NCI-H748 treated with DMSO at 0.1 percent for 48 hours (cell line): ENCODE data around the gene PPFIA4.
"Not testable (repeated sequence)": the region's sequence is repeated elsewhere in the genome, so short reads cannot be mapped to it uniquely, and the experiment has no call there.

Experiments
- DNase-seq: peaks from one replicate; lab custom pipeline; 2025; lab: John Stamatoyannopoulos, UW

The PPFIA4 gene

DNA sequence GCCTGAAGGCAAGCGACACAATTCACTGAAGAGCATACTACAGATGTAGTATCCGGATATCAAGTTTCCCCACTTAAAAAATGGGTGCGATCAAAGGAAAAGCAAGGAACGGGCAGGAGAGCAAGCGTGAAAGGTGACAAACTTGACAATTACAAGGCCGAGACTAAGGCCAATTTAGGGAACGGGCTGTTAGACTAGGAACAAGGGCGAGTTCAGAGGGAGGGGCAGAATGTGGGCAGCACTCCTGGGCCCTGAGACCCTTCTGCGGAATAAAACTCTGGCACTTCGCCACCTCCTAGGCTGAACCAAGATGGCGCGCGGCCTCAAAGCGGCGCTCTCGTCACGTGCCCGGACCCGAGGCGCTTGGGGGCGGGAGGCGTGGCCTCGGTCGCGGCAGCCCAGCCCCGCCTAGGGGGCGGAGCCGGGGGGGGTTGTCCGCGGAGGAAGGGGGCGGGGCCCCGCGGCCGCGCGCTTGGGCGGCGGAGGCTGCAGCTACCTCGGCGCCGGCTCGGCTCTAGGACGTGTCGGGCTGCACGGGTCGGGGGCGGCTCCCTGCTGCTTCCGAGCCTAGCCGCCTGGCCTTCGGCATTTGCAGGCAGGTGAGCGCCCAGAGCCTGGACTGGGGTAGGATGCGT lies at the start of gene PPFIA4:
PPFIA4 (plus strand) TSS at position 461 of the 635 bp plus-strand sequence. CDS start 12,518 bp downstream, outside the sequence.
- DNase-seq: peak; percentile 45

DNA sequence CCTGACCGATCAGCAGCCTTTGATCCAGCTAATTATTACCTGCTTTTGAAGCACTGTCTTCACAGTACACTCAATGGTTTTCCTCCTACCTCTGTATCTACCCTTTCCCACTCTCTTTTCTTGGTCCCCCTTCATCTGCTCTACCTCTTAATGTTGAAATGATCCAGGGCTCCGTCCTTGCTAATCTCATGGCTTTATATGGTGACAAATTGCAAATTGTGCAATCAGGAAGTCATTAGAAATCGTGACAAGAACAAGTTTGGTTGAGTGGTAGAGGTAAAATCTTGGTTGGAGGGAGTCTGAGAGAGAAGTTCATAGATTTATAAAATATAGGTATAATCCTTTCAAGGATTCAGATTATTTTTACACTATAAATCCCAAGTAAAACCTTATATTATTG lies 49.7 kb upstream of the PPFIA4 start:
- DNase-seq: no peak

DNA sequence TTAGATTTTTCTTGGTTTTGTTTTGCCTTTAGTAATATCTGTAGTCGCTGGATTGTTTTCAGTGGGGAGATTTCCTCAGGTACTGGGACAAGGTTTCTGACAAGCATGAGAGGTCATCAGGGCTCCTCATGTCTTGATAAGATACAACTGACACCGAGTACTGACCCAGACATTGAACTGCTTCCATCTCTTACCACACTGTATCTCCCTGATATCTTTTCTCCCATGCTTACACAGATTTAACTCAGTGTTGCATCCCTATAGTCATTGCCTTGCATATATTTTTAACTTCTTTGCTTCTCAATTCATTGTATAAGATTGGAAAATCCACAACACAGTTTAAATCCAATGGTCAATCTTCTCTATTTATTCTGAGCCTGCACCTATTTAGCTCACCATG lies 46.8 kb upstream of the PPFIA4 start:
- no peak for DNase-seq

DNA sequence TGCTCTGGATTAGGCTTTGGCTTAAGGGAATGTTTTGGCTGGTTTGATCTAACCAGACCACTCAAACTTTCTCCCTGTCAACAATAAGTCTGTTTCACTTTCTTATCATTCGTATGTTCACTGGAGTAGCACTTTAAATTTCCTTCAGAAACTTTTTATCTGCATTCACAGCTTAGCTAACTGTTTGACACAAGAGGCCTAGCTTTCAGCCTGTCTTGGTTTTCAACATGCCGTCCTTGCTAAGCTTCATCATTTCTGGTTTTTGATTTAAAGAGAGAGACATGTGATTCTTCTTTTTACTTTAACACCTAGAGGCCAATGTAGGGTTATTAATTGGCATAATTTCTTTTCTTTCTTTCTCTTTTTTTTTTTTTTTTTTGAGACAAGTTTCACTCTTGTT lies 44.4 kb upstream of the PPFIA4 start:
- DNase-seq: no peak

DNA sequence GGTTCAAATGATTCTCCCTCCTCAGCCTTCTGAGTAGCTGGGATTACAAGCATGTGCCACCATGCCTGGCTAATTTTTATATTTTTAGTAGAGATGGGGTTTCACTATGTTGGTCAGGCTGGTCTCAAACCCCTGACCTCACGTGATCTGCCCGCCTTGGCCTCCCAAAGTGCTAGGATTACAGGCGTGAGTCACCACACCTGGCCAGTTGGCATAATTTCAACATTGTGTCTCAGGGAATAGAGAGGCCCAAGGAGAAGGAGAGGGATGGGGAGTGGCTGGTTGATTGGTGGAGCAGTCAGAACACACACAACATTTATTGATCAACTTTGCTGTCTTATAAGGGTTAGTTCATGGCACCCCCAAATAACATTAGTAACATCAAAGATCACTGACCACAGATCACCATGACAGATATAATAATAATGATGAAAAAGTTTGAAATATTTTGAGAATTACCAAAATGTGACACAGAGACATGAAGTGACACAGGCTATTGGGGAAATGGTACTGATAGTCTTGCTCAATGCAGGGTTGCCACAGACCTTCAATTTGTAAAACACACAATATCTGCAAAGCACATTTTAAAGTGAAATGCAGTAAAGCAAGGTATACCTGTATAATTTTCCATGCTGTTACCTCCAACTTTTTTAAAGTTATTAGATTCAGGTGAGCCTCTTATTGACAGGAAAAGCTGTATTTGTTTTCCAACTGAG lies 43.4 kb upstream of the PPFIA4 start:
- no peak for DNase-seq

DNA sequence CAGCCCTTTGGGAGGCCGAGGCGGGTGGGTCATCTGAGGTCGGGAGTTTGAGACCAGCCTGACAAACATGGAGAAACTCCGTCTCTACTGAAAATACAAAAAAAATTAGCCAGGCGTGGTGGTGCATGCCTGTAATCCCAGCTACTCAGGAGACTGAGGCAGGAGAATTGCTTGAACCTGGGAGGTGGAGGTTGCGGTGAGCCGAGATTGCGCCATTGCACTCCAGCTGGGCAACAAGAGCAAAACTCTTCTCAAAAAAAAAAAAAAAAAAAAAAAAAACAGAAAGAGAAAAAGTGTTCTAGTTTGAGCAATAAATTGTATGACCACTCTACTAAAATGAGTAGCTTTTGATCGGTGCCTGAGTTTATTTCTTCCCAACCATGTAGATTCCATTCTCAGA lies 40.2 kb upstream of the PPFIA4 start:
- DNase-seq: not testable (repeated sequence)

DNA sequence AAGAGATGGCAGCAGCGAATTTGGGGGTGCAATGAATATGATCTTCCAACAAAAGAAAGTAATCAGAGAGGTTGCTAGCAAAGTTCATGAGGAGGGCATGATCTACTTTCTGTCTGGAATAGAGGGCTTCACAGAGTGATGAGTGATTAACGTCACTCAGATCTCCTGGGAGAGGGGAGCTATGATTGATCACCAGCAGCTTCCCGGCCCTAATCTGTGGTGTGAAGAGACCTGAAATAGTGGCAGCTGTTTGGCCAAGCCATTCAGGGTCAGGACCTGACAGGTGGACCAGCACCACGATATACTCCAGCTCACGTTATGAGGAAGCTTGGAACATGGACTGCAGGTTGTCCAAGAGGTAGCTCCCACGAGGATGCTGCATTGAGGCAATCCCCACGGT lies 39.0 kb upstream of the PPFIA4 start:
- no peak for DNase-seq

DNA sequence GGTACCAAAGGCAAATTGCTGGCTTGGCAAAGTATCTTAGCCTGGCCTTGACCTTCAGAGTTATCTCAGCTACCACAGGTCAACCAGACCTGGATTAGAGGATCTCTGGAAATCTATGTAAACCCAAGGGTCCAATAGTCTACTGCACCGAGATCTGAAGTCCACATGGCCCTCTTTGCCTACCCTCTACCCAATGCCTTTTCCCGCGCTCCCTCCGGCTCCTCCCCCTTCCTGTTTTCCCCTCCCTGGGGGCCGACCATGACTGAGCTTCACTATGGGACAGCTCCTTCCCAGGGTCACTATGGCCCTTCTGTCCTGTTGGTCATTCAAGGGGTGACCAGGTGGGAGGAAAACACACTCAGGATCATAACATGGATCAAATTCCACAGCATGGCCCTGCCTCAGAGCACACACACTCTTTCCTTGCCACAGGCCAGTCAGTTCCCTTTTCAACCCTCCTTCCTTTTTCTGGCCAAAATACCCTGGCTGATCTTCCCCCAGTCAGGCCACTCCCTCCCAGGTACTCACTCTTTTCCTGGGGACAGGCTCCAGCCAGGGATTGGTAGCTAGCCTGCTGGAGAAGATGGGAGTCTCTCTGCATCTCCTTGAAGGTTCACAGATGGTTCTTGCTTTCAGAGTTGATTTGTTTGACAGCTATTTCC lies 38.2 kb upstream of the PPFIA4 start:
- no peak for DNase-seq

DNA sequence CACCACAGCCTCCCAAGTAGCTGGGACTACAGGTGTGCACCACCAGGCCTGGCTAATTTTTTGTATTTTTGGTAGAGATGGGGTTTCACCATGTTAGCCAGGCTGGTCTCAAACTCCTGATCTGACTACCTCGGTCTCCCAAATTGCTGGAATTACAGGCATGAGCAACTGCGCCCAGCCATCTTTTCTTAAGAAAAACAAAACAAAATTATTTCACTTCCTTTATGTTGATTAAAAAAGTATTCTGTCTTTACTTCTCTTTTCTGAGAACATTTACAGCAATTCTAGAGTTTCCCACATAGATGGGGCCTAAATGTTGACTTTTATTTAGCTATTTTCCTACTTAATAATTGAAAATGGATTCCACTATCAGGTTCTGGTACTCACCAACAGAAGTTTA lies 36.4 kb upstream of the PPFIA4 start:
- no peak for DNase-seq

DNA sequence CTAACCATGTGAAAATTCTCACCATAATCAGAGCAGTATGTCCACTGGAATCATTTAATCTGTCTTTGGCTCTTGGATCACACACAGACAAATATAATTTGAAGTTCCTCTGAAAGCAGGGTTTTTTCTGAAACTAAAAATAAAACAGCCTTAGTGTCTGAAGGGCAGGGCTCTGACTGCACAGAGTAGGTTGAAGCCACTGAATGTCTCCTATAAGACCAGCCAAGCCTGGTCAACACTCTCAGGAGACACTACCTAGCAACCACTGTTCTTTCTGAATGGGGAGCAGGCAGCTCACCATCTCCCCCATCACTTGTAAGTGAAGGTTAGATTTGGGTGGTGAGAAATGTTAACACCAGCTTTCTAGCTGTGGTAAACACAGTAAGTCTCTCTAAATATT lies 35.2 kb upstream of the PPFIA4 start:
- DNase-seq: no peak

DNA sequence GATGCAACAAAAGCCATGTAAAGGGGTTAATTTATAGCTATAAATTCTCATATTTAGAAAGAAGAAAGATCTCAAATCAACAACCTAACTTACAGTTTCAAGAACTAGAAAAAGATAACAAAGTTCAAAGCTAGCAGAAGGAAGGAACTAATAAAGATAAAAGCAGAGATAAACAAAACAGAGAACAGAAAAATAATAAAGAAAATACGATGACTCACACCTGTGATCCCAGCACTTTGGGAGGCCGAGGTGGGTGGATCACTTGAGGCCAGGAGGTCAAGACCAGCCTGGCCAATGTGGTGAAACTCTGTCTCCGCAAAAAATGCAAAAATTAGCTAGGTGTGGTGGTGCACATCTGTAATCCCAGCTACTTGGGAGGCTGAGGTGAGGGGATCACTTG lies 31.5 kb upstream of the PPFIA4 start:
- DNase-seq: no peak

DNA sequence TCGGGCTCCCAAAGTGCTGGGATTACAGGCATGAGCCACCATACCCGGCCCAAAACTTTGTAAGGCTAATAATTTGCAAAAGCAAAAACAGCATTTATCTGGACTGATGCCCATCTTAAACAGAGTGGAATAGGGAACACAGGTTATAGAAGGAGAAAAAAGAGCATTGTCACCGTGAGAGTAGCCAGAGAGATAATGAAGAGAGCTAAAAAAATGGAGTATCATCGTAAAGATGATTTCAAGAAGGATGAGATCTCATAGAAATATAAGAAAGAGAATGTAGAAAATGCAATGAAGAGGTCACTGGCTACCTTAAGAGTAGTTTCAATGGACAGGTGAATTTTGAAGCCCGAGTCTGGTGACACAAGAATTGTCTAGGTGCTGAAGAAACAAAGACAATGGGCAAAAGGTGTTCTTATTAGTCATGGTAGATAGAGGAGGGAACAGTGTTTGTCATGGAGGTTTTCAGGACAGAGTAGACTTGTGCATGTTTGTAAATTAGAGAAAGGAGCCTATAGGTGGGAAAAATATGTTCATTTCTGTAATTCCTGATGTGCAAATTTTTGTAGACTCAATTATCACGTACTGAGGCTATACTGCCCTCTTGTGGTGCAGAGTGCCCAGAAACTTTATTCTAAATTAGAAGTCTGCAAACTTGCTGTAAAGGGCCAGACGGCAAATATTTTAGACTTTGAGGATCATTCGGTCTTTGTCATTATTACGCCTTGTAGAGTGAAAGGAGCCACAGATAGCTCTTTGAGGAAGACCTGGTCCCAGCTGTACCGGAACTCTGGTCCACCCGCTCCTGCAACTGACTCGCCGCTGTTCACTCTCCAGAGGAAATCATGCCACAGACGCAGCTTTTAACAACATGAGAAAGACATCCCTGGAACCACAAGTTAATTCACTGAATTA lies 27.2 kb upstream of the PPFIA4 start:
- peak; percentile 29 for DNase-seq

DNA sequence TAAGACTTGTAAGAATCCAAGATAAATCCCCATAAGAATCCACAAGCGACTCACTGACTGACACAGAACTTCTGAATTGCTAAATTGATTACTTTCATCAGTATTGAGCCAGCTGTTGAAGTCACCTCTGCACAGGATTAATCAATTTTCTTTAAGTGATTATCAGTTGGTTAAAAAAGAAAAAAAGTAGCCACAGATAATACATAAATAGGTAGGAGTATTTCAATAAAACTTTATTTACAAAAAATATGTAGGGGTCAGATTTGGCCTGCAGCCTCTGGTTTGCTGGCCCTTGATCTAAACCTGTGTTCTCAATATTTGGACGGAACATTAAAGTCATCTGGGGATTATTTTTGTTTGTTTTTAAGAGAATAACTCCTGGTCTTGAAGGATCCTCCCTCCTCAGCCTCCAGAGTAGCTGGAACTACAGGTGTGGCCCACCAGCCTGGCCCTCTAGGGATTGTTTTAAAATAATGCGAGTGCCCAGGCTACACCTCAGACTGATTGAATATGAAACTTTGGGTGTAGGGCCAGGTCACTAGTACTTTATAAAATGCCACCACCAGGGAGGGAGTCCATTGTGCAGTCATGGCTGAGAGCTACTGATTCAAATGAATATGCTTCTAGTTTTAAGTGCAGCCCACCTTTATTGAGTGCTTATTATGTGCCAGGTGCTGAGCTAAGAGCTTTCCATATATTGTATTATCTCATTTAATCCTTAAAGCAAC lies 25.9 kb upstream of the PPFIA4 start:
- no peak for DNase-seq

DNA sequence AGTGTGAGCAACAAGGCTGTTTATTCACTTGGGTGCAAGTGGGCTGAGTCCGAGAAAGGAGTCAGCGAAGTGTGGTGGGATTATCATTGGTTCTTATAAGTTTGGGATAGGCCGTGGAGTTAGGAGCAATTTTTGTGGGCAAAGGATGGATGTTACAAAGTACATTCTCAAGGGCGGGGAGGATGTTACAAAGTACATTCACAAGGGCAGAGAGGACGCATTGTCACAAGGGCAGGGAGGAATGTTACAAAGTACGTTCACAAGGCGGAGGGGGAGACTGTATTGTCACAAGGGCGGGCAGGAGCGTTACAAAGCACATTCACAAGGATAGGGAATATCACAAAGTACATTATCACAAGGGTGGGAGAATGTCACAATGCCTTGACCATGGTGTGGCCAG lies 24.3 kb upstream of the PPFIA4 start:
- no peak for DNase-seq

DNA sequence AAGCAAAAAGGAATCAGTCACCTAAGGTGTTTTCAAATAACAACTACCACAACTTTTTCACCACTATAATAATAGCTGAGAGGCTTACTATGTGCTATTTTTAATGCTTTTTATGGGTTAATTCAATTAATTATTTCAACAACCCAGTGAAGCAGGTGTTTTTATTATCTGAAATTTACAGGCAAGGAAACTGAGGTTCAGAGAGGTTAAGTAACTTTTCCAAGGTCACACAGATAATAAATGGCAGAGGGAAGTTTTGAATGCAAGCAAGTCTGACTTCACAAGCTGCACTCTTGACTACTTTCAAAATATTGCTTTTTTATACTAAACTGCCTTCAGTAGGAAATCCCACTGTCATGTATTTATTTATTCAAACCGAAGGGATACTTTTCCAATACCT lies 23.3 kb upstream of the PPFIA4 start:
- DNase-seq: no peak

DNA sequence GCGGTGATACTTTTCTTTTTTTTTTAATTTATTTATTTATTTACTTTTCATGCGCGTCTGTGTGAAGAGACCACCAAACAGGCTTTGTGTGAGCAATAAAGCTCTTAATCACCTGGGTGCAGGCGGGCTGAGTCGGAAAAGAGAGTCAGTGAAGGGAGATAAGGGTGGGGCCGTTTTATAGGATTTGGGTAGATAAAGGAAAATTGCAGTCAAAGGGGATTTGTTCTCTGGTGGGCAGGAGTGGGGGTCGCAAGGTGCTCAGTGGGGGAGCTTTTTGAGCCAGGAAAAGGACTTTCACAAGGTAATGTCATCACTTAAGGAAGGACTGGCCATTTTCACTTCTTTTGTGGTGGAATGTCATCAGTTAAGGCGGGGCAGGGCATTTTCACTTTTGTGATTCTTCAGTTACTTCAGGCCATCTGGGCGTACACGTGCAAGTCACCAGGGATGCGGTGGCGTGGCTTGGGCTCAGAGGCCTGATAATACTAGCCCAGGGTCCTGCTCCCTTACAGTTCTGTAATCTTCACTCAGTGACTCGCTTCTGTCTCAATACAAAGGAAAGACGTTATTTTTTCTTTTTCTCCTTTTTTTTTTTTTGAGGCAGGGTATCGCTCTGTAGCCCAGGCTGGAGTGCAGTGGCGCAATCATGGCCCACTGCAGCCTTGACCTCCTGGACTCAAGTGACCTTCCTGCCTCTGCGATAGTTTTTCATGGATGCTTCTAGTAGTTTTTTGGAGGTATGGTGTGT lies 20.7 kb upstream of the PPFIA4 start:
- DNase-seq: not testable (repeated sequence)

DNA sequence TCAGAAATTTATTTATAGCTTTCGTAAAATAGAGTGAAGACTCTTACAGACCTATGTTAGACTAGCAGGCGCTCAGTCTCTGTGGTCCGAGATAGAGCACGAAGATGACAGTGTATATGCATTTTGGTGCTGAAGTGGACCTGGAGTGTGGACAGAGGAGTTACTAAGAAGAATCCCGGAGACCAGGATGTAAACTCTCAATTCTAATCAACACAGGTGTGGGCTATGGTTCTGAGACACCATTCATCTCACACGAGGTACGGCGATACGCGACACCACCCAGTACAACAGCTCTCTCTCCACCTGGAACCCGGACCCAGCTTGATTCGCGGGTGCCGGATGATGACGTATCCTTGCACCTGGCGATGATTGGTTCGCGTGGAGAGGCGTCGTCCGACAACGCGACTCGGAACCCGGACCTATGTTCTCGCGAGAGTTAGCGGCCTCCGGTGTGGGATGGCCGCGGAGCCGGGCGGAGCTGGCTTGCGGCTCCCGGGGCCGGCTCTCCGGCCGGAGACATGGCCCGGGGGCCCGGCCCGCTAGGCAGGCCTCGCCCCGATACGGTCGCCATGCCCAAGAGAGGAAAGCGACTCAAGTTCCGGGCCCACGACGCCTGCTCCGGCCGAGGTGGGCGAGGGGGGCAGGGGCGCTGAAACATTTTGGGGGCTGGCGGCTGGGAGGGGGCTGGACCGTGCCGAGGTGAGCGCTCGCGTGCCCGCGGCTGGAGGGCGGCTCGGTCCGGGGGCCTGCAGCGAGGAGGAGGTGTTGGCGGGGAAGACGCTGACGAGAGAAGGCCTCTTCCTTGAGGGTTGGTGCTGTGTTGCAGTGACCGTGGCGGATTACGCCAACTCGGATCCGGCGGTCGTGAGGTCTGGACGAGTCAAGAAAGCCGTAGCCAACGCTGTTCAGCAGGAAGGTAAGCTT lies 19.1 kb upstream of the PPFIA4 start, which contains the start of gene TMEM183A:
TMEM183A (plus strand) TSS at position 427 of the 924 bp plus-strand sequence; CDS start at position 519, 92 bp downstream.
- peak; percentile 78 for DNase-seq

DNA sequence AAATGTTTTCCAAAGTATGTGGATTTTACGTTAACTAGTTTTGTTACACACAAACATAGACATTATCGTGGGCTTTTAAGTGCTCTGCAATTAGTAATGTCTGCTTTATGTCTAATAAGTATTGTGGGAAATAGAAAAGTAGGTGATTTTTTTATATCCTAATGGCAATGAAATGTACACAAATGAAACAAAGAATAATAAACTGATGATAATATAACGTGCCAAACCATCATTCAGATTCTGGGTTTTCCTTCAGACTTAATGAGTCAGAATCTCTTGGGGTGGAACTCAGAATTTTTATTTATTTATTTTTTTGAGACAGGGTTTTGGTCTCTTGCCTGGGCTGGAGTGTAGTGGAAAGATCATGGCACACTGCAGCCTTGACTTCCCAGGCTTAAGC lies 17.1 kb upstream of the PPFIA4 start:
- no peak for DNase-seq

DNA sequence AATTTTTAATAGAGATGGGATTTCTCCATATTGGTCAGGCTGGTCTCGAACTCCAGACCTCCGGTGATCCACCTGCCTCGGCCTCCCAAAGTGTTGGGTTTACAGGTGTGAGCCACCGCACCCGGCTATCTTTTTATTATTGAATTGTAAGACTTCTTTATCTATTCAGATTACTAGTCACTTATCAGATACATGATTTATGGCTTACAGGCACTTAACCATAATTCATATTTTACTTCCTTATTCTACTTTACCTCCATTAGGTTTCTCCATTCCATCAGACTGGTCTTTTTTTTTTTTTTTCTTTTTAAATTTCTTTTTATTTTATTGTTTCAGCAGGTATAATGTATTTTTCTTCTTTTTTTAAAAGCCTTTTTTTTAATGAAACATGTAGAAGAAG lies 14.7 kb upstream of the PPFIA4 start:
- no peak for DNase-seq

DNA sequence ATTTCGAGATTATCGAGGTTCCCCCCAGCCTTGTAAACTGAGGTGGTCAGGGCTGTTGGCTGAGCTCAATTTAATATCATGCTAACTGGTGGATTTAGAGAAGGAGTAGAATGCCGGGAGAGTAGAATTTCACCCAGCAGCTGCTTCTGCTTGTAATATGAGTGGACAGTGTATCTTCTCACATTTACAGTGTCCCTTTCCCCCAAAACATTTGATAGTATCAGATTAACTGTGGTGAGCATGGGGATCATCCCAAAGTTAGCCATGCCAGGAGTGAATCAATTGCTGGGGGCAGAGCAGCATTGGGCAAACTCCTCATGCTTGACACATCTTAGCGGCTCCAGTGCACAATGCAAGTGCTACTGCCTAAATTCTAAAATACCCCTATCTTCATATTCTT lies 9.2 kb upstream of the PPFIA4 start:
- DNase-seq: no peak
